Measurements from ENCODE around the gene FAM241A. TPM values are rescaled to one million over a fixed set of nuclear protein-coding genes. Genes with fewer than 3 reads are reported as not detected.

Gene FAM241A
- total and polyA plus RNA-seq, 9 of the 15 experiments (the other 6 are each of a cell fraction or from before 2014, with no cell fraction given) = 2.3 to 8.5 (median 5.3) TPM

GRCh38 chr4:112150920-112151319 is 5.7 kb downstream of the FAM241A start (continued):
- TF ChIP-seq ZBTB40 (IDR thresholded peaks at IDR 0.05) (no peak), ZBTB40 (CRISPR knock-in tag; IDR thresholded peaks at IDR 0.05) (no peak)

All from K562 (cell line).